ENCODE measurements around the gene LCMT1. TPM values are rescaled to one million over a fixed set of nuclear protein-coding genes. Genes with fewer than 3 reads are reported as not detected.

Gene LCMT1
- total RNA-seq, 2 donors from 2014 or later: 49.0 to 74.7 TPM

- H3K36me3 ChIP-seq: no peaks in the 10 kb centered on the region
- no peak overlapping the region for H3K27ac ChIP-seq
- no peaks in the 10 kb centered on the region for H3K27me3 ChIP-seq (replicated peaks; ENCODE audit: insufficient read depth)
- TF ChIP-seq POLR2AphosphoS5 (IDR thresholded peaks at IDR 0.05): no peak
- no peak for TF ChIP-seq POLR2A (IDR thresholded peaks at IDR 0.05)
- no peak for TF ChIP-seq CTCF (IDR thresholded peaks at IDR 0.05)
- H3K4me3 ChIP-seq: no peak overlapping the region
- WGBS: 88% methylated on average over 7 of the region's 7 CpGs
- intact Hi-C loops (cut with DNase I): loop anchor here (5.0 to 10.0 kb wide), 3 partner anchors 100 to 640 kb away; no protein-coding TSS in a partner anchor
- H3K9me3 ChIP-seq: no peaks in the 10 kb centered on the region
- no peak for DNase-seq (ENCODE audit: low spot score)
- H3K4me1 ChIP-seq (replicated peaks): no peaks in the 10 kb centered on the region
These were observed 113.3 kb downstream of the LCMT1 start for GRCh38 chr16:25224731-25225319.

Small RNAs within 50 kb of the gene (small RNA-seq; reads per million reads assigned to genes)
- 0 reads per million in 2 donors for gene RN7SL557P

Other genes starting within 250 kb of the LCMT1 start
- gene ARHGAP17, start 96.4 kb upstream of the LCMT1 start, total RNA-seq: 10 to 100 TPM; 30.4 to 65.9 TPM
- gene AQP8, start 105.2 kb downstream of the LCMT1 start, total RNA-seq: under 1 TPM; 0.57 to 0.82 TPM
- gene ZKSCAN2, start 146.1 kb downstream of the LCMT1 start, total RNA-seq: 10 to 100 TPM in 1 of 2 donors, 1 to 10 TPM in 1; 3.2 to 11.8 TPM

Data from prostate gland (tissue), 2 donors.